ENCODE results near the gene GLTP.

Gene GLTP

DNA sequence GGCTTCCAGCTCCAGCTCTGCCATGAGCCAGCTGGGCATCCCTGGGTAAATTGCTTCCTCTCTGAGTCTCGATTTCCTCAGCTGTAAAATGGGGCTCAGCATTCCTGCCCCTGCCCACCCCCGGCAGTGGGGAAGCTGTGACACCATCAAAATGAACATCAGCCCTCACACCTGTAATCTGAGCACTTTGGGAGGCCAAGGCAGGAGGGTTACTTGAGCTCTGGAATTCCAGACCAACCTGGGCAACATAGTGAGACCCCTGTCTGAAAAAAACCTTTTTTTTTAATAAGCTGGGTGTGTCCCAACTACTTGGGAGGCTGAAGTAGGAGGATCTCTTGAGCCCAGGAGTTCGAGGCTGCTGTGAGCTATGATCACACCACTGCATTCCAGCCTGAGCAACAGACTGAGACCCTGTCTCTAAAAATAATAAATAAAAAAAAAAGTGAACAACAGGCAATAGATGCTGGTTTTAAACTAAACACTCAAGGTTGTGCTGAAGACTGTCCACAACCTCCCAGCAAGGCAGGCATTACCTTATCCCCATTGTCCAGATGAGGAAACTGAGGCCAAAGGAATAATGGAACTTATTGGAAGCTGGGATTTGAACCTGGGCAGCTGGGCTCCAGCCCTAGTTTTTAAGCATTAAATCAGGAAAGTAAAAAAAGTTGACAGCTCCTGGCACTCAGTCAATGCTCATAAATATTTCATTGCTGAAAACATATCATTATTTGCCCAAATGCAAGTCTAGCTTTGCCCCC lies 51.4 kb downstream of the GLTP start:
- TF ChIP-seq, protein P1, sequence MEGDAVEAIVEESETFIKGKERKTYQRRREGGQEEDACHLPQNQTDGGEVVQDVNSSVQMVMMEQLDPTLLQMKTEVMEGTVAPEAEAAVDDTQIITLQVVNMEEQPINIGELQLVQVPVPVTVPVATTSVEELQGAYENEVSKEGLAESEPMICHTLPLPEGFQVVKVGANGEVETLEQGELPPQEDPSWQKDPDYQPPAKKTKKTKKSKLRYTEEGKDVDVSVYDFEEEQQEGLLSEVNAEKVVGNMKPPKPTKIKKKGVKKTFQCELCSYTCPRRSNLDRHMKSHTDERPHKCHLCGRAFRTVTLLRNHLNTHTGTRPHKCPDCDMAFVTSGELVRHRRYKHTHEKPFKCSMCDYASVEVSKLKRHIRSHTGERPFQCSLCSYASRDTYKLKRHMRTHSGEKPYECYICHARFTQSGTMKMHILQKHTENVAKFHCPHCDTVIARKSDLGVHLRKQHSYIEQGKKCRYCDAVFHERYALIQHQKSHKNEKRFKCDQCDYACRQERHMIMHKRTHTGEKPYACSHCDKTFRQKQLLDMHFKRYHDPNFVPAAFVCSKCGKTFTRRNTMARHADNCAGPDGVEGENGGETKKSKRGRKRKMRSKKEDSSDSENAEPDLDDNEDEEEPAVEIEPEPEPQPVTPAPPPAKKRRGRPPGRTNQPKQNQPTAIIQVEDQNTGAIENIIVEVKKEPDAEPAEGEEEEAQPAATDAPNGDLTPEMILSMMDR (IDR thresholded peaks at IDR 0.05), result no peak
- H3K9me3 ChIP-seq, result no peaks in the 10 kb centered on the region

DNA sequence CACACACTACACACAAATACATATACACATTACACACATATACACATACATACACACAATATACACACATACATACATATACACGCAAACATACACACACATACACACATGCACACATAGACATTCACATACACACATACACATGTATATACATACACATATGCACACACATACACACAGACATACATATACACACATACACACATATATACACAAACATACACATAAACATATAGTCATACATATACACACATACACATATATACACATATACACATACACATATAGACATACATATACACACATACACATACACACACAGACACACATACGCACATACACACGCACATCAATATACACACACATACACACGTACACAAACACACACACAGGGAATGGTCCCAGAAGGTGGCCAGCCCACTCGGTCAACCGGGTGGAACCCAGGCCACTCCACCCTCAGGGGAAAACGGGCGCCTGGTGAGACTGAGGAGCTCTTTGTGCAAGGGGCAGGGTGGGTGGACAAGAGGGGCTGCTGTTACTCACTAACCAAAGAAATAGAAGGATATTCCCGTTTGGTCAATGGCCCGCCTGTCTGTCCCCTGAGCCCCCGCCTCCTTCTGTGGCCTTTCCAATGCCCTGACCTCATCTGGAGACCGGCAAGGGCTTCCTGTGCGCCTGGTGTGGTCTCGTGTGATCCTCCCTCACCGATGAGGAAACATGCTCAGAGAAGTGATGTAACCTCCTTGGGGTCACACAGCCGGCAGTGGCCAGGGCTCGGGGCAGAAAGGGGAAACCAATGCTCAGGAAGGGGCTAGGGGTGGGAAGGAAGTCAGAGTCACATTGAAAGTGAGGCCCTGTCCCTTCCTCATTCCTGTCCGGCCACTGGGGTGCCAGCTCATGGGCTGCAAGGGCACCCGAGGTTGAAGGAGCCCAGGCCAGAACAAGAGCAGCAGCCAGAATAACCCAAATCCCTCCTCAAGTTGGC lies 52.5 kb downstream of the GLTP start:
- TF ChIP-seq, protein P1 (IDR thresholded peaks at IDR 0.05), result no peak
- H3K9me3 ChIP-seq, result no peaks in the 10 kb centered on the region
- peaks cover 0 to 58% of the 10 kb centered on the region in 2 donors for H3K27me3 ChIP-seq
- DNase-seq, result peak; percentile 63 to 78
- peaks cover 0 to 6% (median under 1%) of the 10 kb centered on the region in 4 donors for H3K4me1 ChIP-seq
- no peaks in the 10 kb centered on the region for H3K36me3 ChIP-seq
- H3K4me3 ChIP-seq, result no peak overlapping the region
- H3K27ac ChIP-seq, result no peak overlapping the region
- intact Hi-C loops (cut with DNase I; ENCODE audit: low total_unique reads), result no loop called here

More for the DNA sequence above, 51.4 kb downstream of the GLTP start:
- Histone ChIP-seq H3K4me1 (peaks cover 0 to 13% (median 8%) of the 10 kb centered on the region in 4 donors), H3K27me3 (peaks cover 0 to 67% of the 10 kb centered on the region in 2 donors), H3K4me3 (no peak overlapping the region), H3K36me3 (no peaks in the 10 kb centered on the region), H3K27ac (no peak overlapping the region)
- DNase-seq, result no peak
- intact Hi-C loops (cut with DNase I; ENCODE audit: low total_unique reads), result no loop called here

DNA sequence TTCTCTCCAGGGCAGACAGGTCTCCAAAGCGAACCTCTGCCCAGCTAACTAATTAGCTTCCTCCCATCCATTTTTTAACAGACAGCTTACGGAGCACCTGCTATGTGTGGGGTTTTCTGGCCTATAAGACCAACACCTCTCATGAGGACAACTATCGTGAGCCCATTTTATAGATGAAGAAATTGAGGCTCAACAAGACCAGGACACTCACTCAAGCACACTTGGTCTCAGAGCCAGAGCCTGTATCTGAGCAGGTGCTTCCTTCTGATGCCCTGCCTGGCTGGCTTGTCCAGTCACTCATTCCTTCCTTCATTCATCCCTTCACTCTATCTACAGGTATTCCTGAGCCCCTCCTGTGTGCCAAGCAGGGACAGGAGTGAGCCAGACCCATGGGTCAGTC lies 53.3 kb downstream of the GLTP start:
- H3K4me3 ChIP-seq, result no peak overlapping the region
- intact Hi-C loops (cut with DNase I; ENCODE audit: low total_unique reads), result no loop called here
- TF ChIP-seq, protein P1 (IDR thresholded peaks at IDR 0.05), result no peak

DNA sequence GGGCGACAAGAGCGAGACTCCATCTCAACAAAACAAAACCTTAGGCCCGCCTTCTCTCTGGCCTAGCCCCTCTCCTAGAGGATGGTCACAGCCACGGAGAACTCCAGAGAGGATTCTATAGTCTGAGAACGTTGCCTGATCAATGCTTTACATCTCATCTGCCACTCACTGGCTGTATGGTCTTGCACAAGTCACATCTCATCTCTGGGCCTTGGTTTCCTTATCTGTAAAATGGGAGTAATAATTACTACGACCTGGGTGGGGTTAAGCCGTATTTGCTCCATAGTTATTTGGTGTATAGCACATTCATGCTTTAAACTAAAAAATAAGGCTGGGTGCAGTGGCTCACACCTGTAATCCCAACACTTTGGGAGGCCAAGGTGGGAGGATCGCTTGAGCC lies 55.6 kb downstream of the GLTP start:
- no peak for DNase-seq
- intact Hi-C loops (cut with DNase I; ENCODE audit: low total_unique reads), result no loop called here
- TF ChIP-seq, protein P1 (IDR thresholded peaks at IDR 0.05), result no peak
- Histone ChIP-seq H3K4me1 (peaks cover 0 to 3% (median 0%) of the 10 kb centered on the region in 4 donors), H3K36me3 (no peaks in the 10 kb centered on the region), H3K9me3 (no peaks in the 10 kb centered on the region), H3K27me3 (peaks cover 0 to 47% of the 10 kb centered on the region in 2 donors), H3K4me3 (no peak overlapping the region), H3K27ac (no peak overlapping the region)

More for the DNA sequence above, 53.3 kb downstream of the GLTP start:
- Histone ChIP-seq H3K9me3 (no peaks in the 10 kb centered on the region), H3K27ac (no peak overlapping the region), H3K4me1 (no peaks in the 10 kb centered on the region), H3K36me3 (no peaks in the 10 kb centered on the region), H3K27me3 (peaks cover 0 to 53% of the 10 kb centered on the region in 2 donors)
- DNase-seq, result no peak

GRCh38 chr12:109822951-109823411 lies 57.4 kb downstream of the GLTP start:
- H3K36me3 ChIP-seq, result no peaks in the 10 kb centered on the region
- no peak overlapping the region for H3K4me3 ChIP-seq
- peaks cover 0 to 49% of the 10 kb centered on the region in 2 donors for H3K27me3 ChIP-seq
- intact Hi-C loops (cut with DNase I; ENCODE audit: low total_unique reads), result no loop called here
- TF ChIP-seq, protein P1 (IDR thresholded peaks at IDR 0.05), result no peak
- no peak overlapping the region for H3K27ac ChIP-seq
- no peaks in the 10 kb centered on the region for H3K9me3 ChIP-seq
- DNase-seq, result no peak
- peaks cover 0 to 3% (median 0%) of the 10 kb centered on the region in 4 donors for H3K4me1 ChIP-seq
